A549 treated with ZK216348 at 1 μM for 4 hours (cell line): ENCODE measurements around the gene TYW1B. TPM values are rescaled to one million over a fixed set of nuclear protein-coding genes. Genes with fewer than 3 reads are reported as not detected.

ENCODE experiments used
- total RNA-seq: library from RNA; stranded (reverse); fragments of 200-300 nt; extraction: Qiagen RNA extraction; gene quantifications from 5 replicates; pipeline ENCODE4 v1.2.3, GENCODE V29; 2022; ENCODE audit warnings: low read depth

TYW1B gene, protein sequence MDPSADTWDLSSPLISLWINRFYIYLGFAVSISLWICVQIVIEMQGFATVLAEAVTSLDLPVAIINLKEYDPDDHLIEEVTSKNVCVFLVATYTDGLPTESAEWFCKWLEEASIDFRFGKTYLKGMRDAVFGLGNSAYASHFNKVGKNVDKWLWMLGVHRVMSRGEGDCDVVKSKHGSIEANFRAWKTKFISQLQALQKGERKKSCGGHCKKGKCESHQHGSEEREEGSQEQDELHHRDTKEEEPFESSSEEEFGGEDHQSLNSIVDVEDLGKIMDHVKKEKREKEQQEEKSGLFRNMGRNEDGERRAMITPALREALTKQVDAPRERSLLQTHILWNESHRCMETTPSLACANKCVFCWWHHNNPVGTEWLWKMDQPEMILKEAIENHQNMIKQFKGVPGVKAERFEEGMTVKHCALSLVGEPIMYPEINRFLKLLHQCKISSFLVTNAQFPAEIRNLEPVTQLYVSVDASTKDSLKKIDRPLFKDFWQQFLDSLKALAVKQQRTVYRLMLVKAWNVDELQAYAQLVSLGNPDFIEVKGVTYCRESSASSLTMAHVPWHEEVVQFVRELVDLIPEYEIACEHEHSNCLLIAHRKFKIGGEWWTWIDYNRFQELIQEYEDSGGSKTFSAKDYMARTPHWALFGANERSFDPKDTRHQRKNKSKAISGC
- 2.4 to 3.0 TPM (median 2.6 TPM) in 5 replicates for total RNA-seq

DNA sequence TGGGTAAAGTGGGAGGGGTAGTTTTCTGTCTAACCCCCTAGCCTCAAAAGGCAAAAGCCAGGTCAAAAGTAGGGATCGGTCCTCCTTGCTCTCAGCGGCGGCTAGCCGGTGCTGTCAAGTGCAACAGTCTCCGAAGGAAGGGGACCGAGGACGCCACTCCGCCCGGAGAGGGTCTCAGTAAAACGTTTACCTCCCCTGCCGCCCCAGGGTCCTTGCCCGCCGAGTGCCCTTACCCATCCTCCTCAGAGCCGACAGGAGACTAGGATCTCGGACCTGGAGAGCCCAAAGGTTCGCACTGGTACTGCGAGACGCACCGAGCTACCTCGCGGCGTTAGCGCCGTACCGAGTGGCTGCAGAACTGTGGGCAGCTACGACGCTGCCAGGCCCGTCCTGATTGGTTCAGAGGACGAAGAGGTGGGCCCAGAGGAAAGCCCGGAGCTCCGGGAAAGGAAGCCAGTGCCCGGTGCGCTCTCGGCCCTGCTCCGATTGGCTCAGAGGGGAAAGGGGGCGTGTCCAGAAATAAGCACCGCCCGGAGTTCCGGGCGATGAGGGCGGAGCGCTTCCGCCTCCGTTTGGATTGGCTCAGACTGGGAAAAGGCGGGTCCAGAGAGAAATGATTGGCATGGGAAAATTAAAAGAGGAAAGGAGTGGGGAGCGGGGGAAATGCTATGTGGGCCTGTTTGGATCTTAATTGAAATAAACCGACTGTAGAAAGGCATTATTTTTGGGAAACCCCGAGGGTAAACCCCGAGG is at the start of gene TYW1B:
Gene TYW1B, minus strand, starts transcription at position 362 of the 753 bp plus-strand sequence. Its CDS starts 125 bp downstream, at position 237.

Other genes starting within 250 kb of the TYW1B start
- 28.9 to 43.8 TPM (median 39.7 TPM) in 5 replicates for gene POM121, start 96.9 kb upstream of the TYW1B start, total RNA-seq
- 0.13 to 0.36 TPM (median 0.21 TPM) in 3 of 5 replicates, not detected in the others for gene TRIM74, start 141.3 kb upstream of the TYW1B start, total RNA-seq
- gene SPDYE8, start 201.6 kb upstream of the TYW1B start, total RNA-seq: not detected in 5 replicates
- gene SPDYE11, start 229.7 kb upstream of the TYW1B start, total RNA-seq: not detected in 5 replicates